ENCODE measurements around the gene RBPJ.
"Not testable (repeated sequence)": the region's sequence is repeated elsewhere in the genome, so short reads cannot be mapped to it uniquely, and the experiment has no call there.

Gene RBPJ

GRCh38 chr4:26372525-26373172, 51.8 kb downstream of the RBPJ start:
- peak; percentile 10 for DNase-seq

- DNase-seq: no peak
Measured at GRCh38 chr4:26375551-26375950, 54.7 kb downstream of the RBPJ start.

- DNase-seq: no peak
Measured at GRCh38 chr4:26377328-26378311, 56.8 kb downstream of the RBPJ start.

GRCh38 chr4:26379837-26380236, 59.0 kb downstream of the RBPJ start:
- no peak for DNase-seq

- DNase-seq: no peak
Measured at GRCh38 chr4:26380740-26381139, 59.9 kb downstream of the RBPJ start.

GRCh38 chr4:26384380-26385057, 63.7 kb downstream of the RBPJ start:
- no peak for DNase-seq

- no peak for DNase-seq
Measured at GRCh38 chr4:26385690-26386089, 64.9 kb downstream of the RBPJ start.

- no peak for DNase-seq
Measured at GRCh38 chr4:26386386-26386785, 65.6 kb downstream of the RBPJ start.

GRCh38 chr4:26388671-26389070, 67.9 kb downstream of the RBPJ start:
- DNase-seq: no peak

- DNase-seq: no peak
Measured at GRCh38 chr4:26397086-26397485, 76.3 kb downstream of the RBPJ start.

- no peak for DNase-seq
Measured at GRCh38 chr4:26400132-26400531, 79.3 kb downstream of the RBPJ start.

- not testable (repeated sequence) for DNase-seq
Measured at GRCh38 chr4:26402017-26402416, 81.2 kb downstream of the RBPJ start.

- DNase-seq: no peak
Measured at GRCh38 chr4:26402458-26402857, 81.6 kb downstream of the RBPJ start.

- DNase-seq: no peak
Measured at GRCh38 chr4:26404743-26405206, 84.0 kb downstream of the RBPJ start.

GRCh38 chr4:26406346-26406975, 85.6 kb downstream of the RBPJ start:
- no peak for DNase-seq

GRCh38 chr4:26407476-26407875, 86.7 kb downstream of the RBPJ start:
- no peak for DNase-seq

GRCh38 chr4:26410385-26411293, 89.8 kb downstream of the RBPJ start:
- DNase-seq: peak; percentile 35

GRCh38 chr4:26412381-26413372, 91.9 kb downstream of the RBPJ start:
- no peak for DNase-seq

- DNase-seq: no peak
Measured at GRCh38 chr4:26413582-26413981, 92.8 kb downstream of the RBPJ start.

GRCh38 chr4:26418107-26418506, 97.3 kb downstream of the RBPJ start:
- no peak for DNase-seq
